Fibroblast of lung (primary cell): ENCODE measurements around the gene ARHGEF40.

ENCODE experiments used
- EZH2 ChIP-seq: IDR thresholded peaks from 2 replicates; pipeline ENCODE4 v1.5.1; 2012; ENCODE audit warnings: low read length, control low read depth, mild to moderate bottlenecking; ENCODE audit errors: missing control alignments
- TF ChIP-seq, protein P1 (sequence below), 2 donors: IDR thresholded peaks in 1 of 2; conservative IDR thresholded peaks in 1 of 2; 1 replicate in 1 of 2; 2 replicates in 1 of 2; pipeline ENCODE4 v1.5.1; 2011 to 2012; ENCODE audit warnings: low read length in 2 of 2, control low read depth in 1 of 2, inconsistent platforms in 1 of 2, low read depth in 1 of 2, mild to moderate bottlenecking in 1 of 2

DNA sequence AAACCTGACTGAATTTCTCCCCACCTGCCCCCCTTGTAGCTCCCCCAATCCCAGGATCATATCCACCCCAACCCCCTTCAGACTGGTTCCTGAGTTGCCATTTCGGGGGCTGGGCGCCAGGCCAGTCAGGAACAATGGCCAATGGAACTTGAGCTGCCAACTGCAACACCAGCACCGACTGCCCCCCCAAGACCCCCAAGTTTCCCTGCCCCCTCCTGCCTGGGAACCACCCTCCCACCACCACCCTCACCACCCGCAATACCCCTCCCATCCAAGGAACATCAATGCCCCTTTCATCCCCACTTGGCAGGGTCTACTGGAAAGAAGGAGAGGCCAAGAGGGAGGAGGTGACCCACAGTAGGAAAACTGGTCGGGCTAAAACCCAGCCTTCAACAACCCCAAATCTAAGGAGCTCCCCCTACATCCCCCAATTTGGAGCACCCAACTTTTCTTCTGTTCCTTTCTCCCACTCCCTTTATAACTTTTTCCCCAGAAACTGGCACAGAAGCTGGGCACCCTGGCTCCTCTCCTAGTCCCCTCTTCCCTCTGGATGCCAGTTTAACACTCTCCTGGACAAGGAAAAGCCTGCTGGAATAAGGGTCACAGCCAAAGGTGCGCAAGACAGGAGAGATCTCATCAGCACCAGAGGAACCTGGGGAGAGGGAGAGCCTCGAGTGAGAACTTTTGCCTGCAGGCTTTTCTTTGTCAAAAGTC, 43.7 kb upstream of the ARHGEF40 start:
- TF ChIP-seq, protein P1, sequence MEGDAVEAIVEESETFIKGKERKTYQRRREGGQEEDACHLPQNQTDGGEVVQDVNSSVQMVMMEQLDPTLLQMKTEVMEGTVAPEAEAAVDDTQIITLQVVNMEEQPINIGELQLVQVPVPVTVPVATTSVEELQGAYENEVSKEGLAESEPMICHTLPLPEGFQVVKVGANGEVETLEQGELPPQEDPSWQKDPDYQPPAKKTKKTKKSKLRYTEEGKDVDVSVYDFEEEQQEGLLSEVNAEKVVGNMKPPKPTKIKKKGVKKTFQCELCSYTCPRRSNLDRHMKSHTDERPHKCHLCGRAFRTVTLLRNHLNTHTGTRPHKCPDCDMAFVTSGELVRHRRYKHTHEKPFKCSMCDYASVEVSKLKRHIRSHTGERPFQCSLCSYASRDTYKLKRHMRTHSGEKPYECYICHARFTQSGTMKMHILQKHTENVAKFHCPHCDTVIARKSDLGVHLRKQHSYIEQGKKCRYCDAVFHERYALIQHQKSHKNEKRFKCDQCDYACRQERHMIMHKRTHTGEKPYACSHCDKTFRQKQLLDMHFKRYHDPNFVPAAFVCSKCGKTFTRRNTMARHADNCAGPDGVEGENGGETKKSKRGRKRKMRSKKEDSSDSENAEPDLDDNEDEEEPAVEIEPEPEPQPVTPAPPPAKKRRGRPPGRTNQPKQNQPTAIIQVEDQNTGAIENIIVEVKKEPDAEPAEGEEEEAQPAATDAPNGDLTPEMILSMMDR (conservative IDR thresholded peaks at IDR 0.05 in 1 of 2, IDR thresholded peaks at IDR 0.05 in 1 of 2; ENCODE audit: low read depth in 1 of 2, low read length in 2 of 2): no peak
- no peak for TF ChIP-seq EZH2
